Thymus (tissue), 11 donors: ENCODE results near the gene NOTUM. TPM values are rescaled to one million over a fixed set of nuclear protein-coding genes. Genes with fewer than 3 reads are reported as not detected.

Experiments used
- DNase-seq, 9 donors: peaks; one replicate each; pipeline ENCODE4 v3.0.0-alpha.2; 2013; ENCODE audit warnings: low spot score in 9 of 9, low read depth in 6 of 9, missing footprints in 1 of 9
- H3K27ac ChIP-seq, 2 donors: one replicate each; pipeline ENCODE4 v1.5.1; 2013; ENCODE audit warnings: control low read depth in 1 of 2, low read depth in 1 of 2, low read length in 1 of 2, mild to moderate bottlenecking in 1 of 2, moderate library complexity in 1 of 2
- H3K27me3 ChIP-seq, 2 donors: one replicate each; pipeline ENCODE4 v1.5.1; 2013; ENCODE audit warnings: low read length in 1 of 2; ENCODE audit not compliant: control insufficient read depth in 2 of 2, insufficient read depth in 1 of 2
- H3K36me3 ChIP-seq, 2 donors: one replicate each; pipeline ENCODE4 v1.5.1; 2013; ENCODE audit warnings: low read length in 1 of 2, mild to moderate bottlenecking in 1 of 2, moderate library complexity in 1 of 2; ENCODE audit not compliant: control insufficient read depth in 2 of 2, insufficient read depth in 2 of 2
- H3K4me1 ChIP-seq, 2 donors: one replicate each; pipeline ENCODE4 v1.5.1; 2013; ENCODE audit warnings: low read length in 2 of 2; ENCODE audit not compliant: control insufficient read depth in 2 of 2, insufficient read depth in 2 of 2
- H3K4me3 ChIP-seq, 2 donors: one replicate each; pipeline ENCODE4 v1.5.1; 2013; ENCODE audit warnings: low read length in 2 of 2, control low read depth in 1 of 2, mild to moderate bottlenecking in 1 of 2
- H3K9me3 ChIP-seq, 2 donors: one replicate each; pipeline ENCODE4 v1.5.1; 2013; ENCODE audit warnings: low read length in 1 of 2, mild to moderate bottlenecking in 1 of 2; ENCODE audit not compliant: control insufficient read depth in 2 of 2, insufficient read depth in 1 of 2
- WGBS: extraction: QIAGEN DNeasy Blood & Tissue Kit; methylation state at CpG from one replicate; pipeline ENCODE4 v1.1.7; 2013; 5-methylcytosine and 5-hydroxymethylcytosine counted together
- polyA plus RNA-seq: library from polyadenylated mRNA; stranded (reverse); fragments of 200-250 nt; gene quantifications from one replicate; pipeline ENCODE4 v1.2.3, GENCODE V29; 2013
- total RNA-seq: library from RNA; stranded (reverse); fragments of 120-200 nt; gene quantifications from one replicate; pipeline ENCODE4 v1.2.4, GENCODE V29; 2013
- donor health status: healthy.

The NOTUM gene
- total and polyA plus RNA-seq, 2 donors, result 0.25 to 0.66 TPM

GRCh38 chr17:81998212-81998611 lies 37.2 kb upstream of the NOTUM start:
- Histone ChIP-seq H3K4me1 (peaks cover 0 to 5% of the 10 kb centered on the region in 2 donors), H3K27me3 (no peaks in the 10 kb centered on the region), H3K27ac (no peak overlapping the region), H3K4me3 (no peak overlapping the region), H3K36me3 (peaks cover 10 to 14% of the 10 kb centered on the region in 2 donors), H3K9me3 (no peaks in the 10 kb centered on the region)
- DNase-seq, result no peak
- WGBS, result 96% methylated on average over 7 of the region's 7 CpGs

DNA sequence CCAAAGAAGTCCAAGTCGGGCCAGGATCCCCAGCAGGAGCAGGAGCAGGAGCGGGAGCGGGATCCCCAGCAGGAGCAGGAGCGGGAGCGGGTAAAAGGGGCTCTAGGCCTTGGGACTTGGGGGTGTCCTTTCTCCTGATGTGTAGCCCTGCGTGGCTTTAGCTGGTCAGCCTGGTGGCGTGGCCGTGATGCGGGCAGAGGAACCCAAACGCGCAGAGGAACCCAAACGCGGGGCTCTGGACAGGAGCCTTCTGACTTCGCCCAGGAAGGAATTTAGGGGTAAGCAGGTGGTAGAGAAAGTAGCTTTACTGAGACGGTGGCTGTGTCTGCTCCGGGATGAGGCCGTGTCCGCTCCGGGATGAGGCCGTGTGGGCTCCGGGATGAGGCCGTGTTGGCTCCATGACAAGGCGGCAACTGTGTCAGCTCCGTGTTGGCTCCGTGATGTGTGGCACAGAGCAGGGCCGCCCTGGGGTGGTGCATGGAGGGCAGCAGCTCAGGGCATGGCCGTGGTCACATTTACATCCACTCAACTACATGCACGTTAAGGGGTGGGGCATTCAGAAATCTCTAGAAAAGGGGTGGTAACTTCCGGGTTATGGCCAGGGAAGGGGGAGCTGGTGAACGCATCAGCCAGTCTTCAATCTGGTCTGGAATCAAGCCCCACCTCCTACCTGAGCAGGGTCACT lies 35.9 kb upstream of the NOTUM start:
- H3K4me1 ChIP-seq, result peaks cover 0 to 16% of the 10 kb centered on the region in 2 donors
- H3K27ac ChIP-seq, result no peak overlapping the region
- no peaks in the 10 kb centered on the region for H3K27me3 ChIP-seq
- H3K36me3 ChIP-seq, result peaks cover 10 to 14% of the 10 kb centered on the region in 2 donors
- DNase-seq, result no peak
- WGBS, result 97% methylated on average over 30 of the region's 30 CpGs
- peaks cover 0 to 5% of the 10 kb centered on the region in 2 donors for H3K9me3 ChIP-seq
- H3K4me3 ChIP-seq, result no peak overlapping the region

- Histone ChIP-seq H3K27ac (no peak overlapping the region), H3K36me3 (peaks cover 10 to 15% of the 10 kb centered on the region in 2 donors), H3K4me3 (no peak overlapping the region), H3K4me1 (peaks cover 0 to 17% of the 10 kb centered on the region in 2 donors), H3K27me3 (no peaks in the 10 kb centered on the region), H3K9me3 (peaks cover 0 to 6% of the 10 kb centered on the region in 2 donors)
- 97% methylated on average over 28 of the region's 28 CpGs for WGBS
- DNase-seq, result no peak
Observed at GRCh38 chr17:81996232-81996756, 35.3 kb upstream of the NOTUM start.

GRCh38 chr17:81995463-81996231 lies 34.7 kb upstream of the NOTUM start:
- DNase-seq, result no peak
- 98% methylated on average over 29 of the region's 29 CpGs for WGBS
- no peaks in the 10 kb centered on the region for H3K27me3 ChIP-seq
- H3K4me1 ChIP-seq, result peaks cover 0 to 17% of the 10 kb centered on the region in 2 donors
- H3K36me3 ChIP-seq, result peaks cover 11 to 21% of the 10 kb centered on the region in 2 donors
- H3K9me3 ChIP-seq, result peaks cover 0 to 8% of the 10 kb centered on the region in 2 donors
- no peak overlapping the region for H3K27ac ChIP-seq
- H3K4me3 ChIP-seq, result no peak overlapping the region

- peaks cover 0 to 14% of the 10 kb centered on the region in 2 donors for H3K9me3 ChIP-seq
- peaks cover 0 to 17% of the 10 kb centered on the region in 2 donors for H3K4me1 ChIP-seq
- H3K27me3 ChIP-seq, result no peaks in the 10 kb centered on the region
- 96% methylated on average over 39 of the region's 39 CpGs for WGBS
- peaks cover 16 to 24% of the 10 kb centered on the region in 2 donors for H3K36me3 ChIP-seq
- no peak overlapping the region for H3K4me3 ChIP-seq
- H3K27ac ChIP-seq, result no peak overlapping the region
- DNase-seq, result no peak
Observed at GRCh38 chr17:81994593-81995462, 33.8 kb upstream of the NOTUM start.

GRCh38 chr17:81993729-81994592 lies 33.0 kb upstream of the NOTUM start:
- Histone ChIP-seq H3K4me1 (peaks cover 0 to 17% of the 10 kb centered on the region in 2 donors), H3K4me3 (no peak overlapping the region), H3K36me3 (peaks cover 16 to 23% of the 10 kb centered on the region in 2 donors), H3K9me3 (peaks cover 0 to 20% of the 10 kb centered on the region in 2 donors), H3K27me3 (no peaks in the 10 kb centered on the region), H3K27ac (peak overlapping the region in 1 of 2 donors; percentile 18)
- no peak for DNase-seq
- WGBS, result 98% methylated on average over 37 of the region's 37 CpGs

GRCh38 chr17:81992306-81993102 lies 31.5 kb upstream of the NOTUM start:
- H3K27me3 ChIP-seq, result no peaks in the 10 kb centered on the region

More at GRCh38 chr17:81992306-81993102, 31.5 kb upstream of the NOTUM start:
- DNase-seq, result no peak
- H3K4me3 ChIP-seq, result no peak overlapping the region
- H3K36me3 ChIP-seq, result peaks cover 16 to 25% of the 10 kb centered on the region in 2 donors
- peaks cover 0 to 20% of the 10 kb centered on the region in 2 donors for H3K9me3 ChIP-seq
- peaks cover 0 to 17% of the 10 kb centered on the region in 2 donors for H3K4me1 ChIP-seq
- H3K27ac ChIP-seq, result peak overlapping the region in 1 of 2 donors; percentile 40
- 96% methylated on average over 31 of the region's 31 CpGs for WGBS
